CD14-positive monocyte (primary cell): ENCODE data around the gene LMO3. TPM values are rescaled to one million over a fixed set of nuclear protein-coding genes. Genes with fewer than 3 reads are reported as not detected.

Source experiments
- DNase-seq, 3 donors: peaks; one replicate each; pipeline ENCODE4 v3.0.0-alpha.2; 2011 to 2022
- H2AFZ ChIP-seq: 2 replicates; pipeline ENCODE4 v1.6.0; 2012; ENCODE audit warnings: mild to moderate bottlenecking, low read depth, low read length, inconsistent platforms; ENCODE audit not compliant: insufficient read depth, poor library complexity, severe bottlenecking
- H3K27ac ChIP-seq, 2 donors: 1 replicate in 1 of 2; 2 replicates in 1 of 2; pipeline ENCODE4 v1.5.1; 2012 to 2013; ENCODE audit warnings: low read length in 2 of 2, control low read depth in 1 of 2, inconsistent platforms in 1 of 2, low read depth in 1 of 2, mild to moderate bottlenecking in 1 of 2
- H3K27me3 ChIP-seq, 2 donors: one replicate each; pipeline versions ENCODE4 v1.6.0 to v1.6.1; 2011 to 2013; ENCODE audit warnings: low read length in 2 of 2; ENCODE audit not compliant: control insufficient read depth in 2 of 2, insufficient read depth in 2 of 2
- H3K36me3 ChIP-seq, 2 donors: replicated peaks in 1 of 2; 1 replicate in 1 of 2; 2 replicates in 1 of 2; pipeline versions ENCODE4 v1.5.1 to v1.6.1; 2012 to 2013; ENCODE audit warnings: low read length in 2 of 2, control low read depth in 1 of 2, inconsistent platforms in 1 of 2, mild to moderate bottlenecking in 1 of 2; ENCODE audit not compliant: insufficient read depth in 2 of 2, control insufficient read depth in 1 of 2
- H3K4me1 ChIP-seq, 2 donors: 1 replicate in 1 of 2; 2 replicates in 1 of 2; pipeline versions ENCODE4 v1.5.1 to v1.6.1; 2012 to 2013; ENCODE audit warnings: low read length in 2 of 2, control low read depth in 1 of 2, inconsistent platforms in 1 of 2, mild to moderate bottlenecking in 1 of 2, moderate library complexity in 1 of 2; ENCODE audit not compliant: insufficient read depth in 2 of 2, control insufficient read depth in 1 of 2
- H3K4me2 ChIP-seq: replicated peaks from 2 replicates; pipeline ENCODE3; 2012; ENCODE audit warnings: low read length, moderate library complexity, mild to moderate bottlenecking; ENCODE audit not compliant: poor library complexity, severe bottlenecking; ENCODE audit errors: extremely low read depth
- H3K4me3 ChIP-seq, 3 experiments: fragments of 200-600 bp in 1 of 3; sonication (generic) in 1 of 3; replicated peaks in 1 of 3; 1 replicate in 2 of 3; 2 replicates in 1 of 3; pipeline ENCODE4 v1.5.1; 2011 to 2013; ENCODE audit warnings: low read length in 3 of 3, mild to moderate bottlenecking in 3 of 3, control low read depth in 2 of 3, low read depth in 2 of 3, inconsistent platforms in 1 of 3, moderate library complexity in 1 of 3
- H3K79me2 ChIP-seq: 2 replicates; pipeline ENCODE4 v1.6.0; 2012; ENCODE audit warnings: mild to moderate bottlenecking, control low read depth, inconsistent platforms, low read length, moderate library complexity; ENCODE audit not compliant: insufficient read depth
- H3K9ac ChIP-seq: 2 replicates; pipeline ENCODE4 v1.6.0; 2017; ENCODE audit warnings: low read length, mild to moderate bottlenecking; ENCODE audit not compliant: insufficient read depth, poor library complexity, severe bottlenecking
- H3K9me3 ChIP-seq, 2 donors: replicated peaks in 1 of 2; 1 replicate in 1 of 2; 2 replicates in 1 of 2; pipeline versions ENCODE4 v1.5.1 to v1.6.1; 2012 to 2013; ENCODE audit warnings: low read length in 2 of 2, control low read depth in 1 of 2; ENCODE audit not compliant: control insufficient read depth in 1 of 2, insufficient read depth in 1 of 2
- H4K20me1 ChIP-seq: 2 replicates; pipeline ENCODE4 v1.6.0; 2012; ENCODE audit warnings: mild to moderate bottlenecking, low read length, control low read depth, moderate library complexity; ENCODE audit not compliant: insufficient read depth
- H3K27ac Mint-ChIP-seq, 7 donors: one replicate each; pipeline ENCODE4 v1.8.0; 2020; ENCODE audit warnings: mild to moderate bottlenecking in 7 of 7, mixed read lengths in 7 of 7, moderate library complexity in 6 of 7, inconsistent platforms in 2 of 7
- H3K27me3 Mint-ChIP-seq, 3 donors: one replicate each; pipeline ENCODE4 v1.8.0; 2021 to 2022; ENCODE audit warnings: low read depth in 3 of 3, mild to moderate bottlenecking in 3 of 3, mixed read lengths in 3 of 3, moderate library complexity in 3 of 3, inconsistent platforms in 1 of 3
- H3K36me3 Mint-ChIP-seq, 2 donors: one replicate each; pipeline ENCODE4 v1.8.0; 2020; ENCODE audit warnings: mixed read lengths in 2 of 2, inconsistent platforms in 1 of 2, mild to moderate bottlenecking in 1 of 2
- H3K4me1 Mint-ChIP-seq: one replicate; pipeline ENCODE4 v1.8.0; 2020; ENCODE audit warnings: mild to moderate bottlenecking, mixed read lengths
- H3K4me3 Mint-ChIP-seq, 2 donors: one replicate each; pipeline ENCODE4 v1.8.0; 2020; ENCODE audit warnings: mild to moderate bottlenecking in 2 of 2, mixed read lengths in 2 of 2, moderate library complexity in 1 of 2
- H3K9me3 Mint-ChIP-seq, 7 donors: one replicate each; pipeline ENCODE4 v1.8.0; 2020 to 2022; ENCODE audit warnings: mixed read lengths in 7 of 7, mild to moderate bottlenecking in 6 of 7, moderate library complexity in 6 of 7, inconsistent platforms in 2 of 7
- WGBS: methylation state at CpG from one replicate; pipeline ENCODE4 v1.1.5; 2013; ENCODE audit warnings: missing lambda C conversion rate; ENCODE audit not compliant: insufficient coverage; 5-methylcytosine and 5-hydroxymethylcytosine counted together
- intact Hi-C, 2 donors: fragments of 100-400 bp; cut with micrococcal nuclease; formaldehyde crosslinking; loops; one replicate each; pipeline versions ENCODE4 v1.15.0 to v1.15.1; 2023
- polyA plus RNA-seq, 3 donors: library from polyadenylated mRNA; depleted of rRNA in 1 of 3; unstranded in 2 of 3; stranded (reverse) in 1 of 3; fragments of 300-500 nt in 2 of 3; fragments of >200 nt in 1 of 3; fragmentation: Illumina TruSeq in 2 of 3; gene quantifications; 1 replicate in 2 of 3; 2 replicates in 1 of 3; pipeline ENCODE4 v1.2.3, GENCODE V29; 2012 to 2021
- TF ChIP-seq, protein P1 (sequence below): fragments of 200-600 bp; IDR thresholded peaks from one replicate; pipeline ENCODE4 v1.8.0; 2022; ENCODE audit warnings: antibody characterized with exemption, mild to moderate bottlenecking

LMO3 gene
- polyA plus RNA-seq, 3 donors = not detected

DNA sequence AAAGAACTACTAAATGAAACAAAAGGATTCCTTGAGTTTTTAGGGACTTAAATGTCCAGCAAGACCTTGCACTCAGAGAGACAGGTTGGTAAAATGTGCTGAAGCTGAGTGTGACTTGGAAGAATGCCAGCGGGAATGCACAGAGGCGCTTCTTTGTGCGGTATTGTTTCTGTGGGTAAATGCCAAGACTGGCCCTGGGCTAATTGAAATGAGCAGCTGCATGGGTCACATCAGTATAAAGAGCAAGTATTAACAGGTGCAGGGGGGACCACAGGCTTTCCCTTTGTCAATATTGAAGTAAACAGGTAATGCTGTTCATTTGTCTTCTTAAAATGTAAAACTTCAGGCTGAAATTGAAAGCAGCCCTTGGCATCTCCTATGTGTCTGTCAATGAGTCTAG lies 74.3 kb downstream of the LMO3 start:
- peaks cover 0 to 2% (median 0%) of the 10 kb centered on the region in 3 donors for H3K27me3 Mint-ChIP-seq
- intact Hi-C loops = no loop called here
- H3K4me3 Mint-ChIP-seq = no peak overlapping the region
- 100% methylated on average over 3 of the region's 3 CpGs for WGBS
- Histone ChIP-seq H4K20me1 (no peaks in the 10 kb centered on the region), H3K36me3 (no peaks in the 10 kb centered on the region), H3K4me2 (no peak overlapping the region), H3K79me2 (no peaks in the 10 kb centered on the region), H3K9me3 (peaks cover 0 to 2% of the 10 kb centered on the region in 2 donors), H3K27me3 (no peaks in the 10 kb centered on the region), H3K9ac (no peak overlapping the region), H2AFZ (no peak overlapping the region), H3K4me1 (no peaks in the 10 kb centered on the region), H3K27ac (no peak overlapping the region), H3K4me3 (no peak overlapping the region)
- no peak overlapping the region for H3K27ac Mint-ChIP-seq
- H3K4me1 Mint-ChIP-seq = no peaks in the 10 kb centered on the region
- TF ChIP-seq, protein P1, sequence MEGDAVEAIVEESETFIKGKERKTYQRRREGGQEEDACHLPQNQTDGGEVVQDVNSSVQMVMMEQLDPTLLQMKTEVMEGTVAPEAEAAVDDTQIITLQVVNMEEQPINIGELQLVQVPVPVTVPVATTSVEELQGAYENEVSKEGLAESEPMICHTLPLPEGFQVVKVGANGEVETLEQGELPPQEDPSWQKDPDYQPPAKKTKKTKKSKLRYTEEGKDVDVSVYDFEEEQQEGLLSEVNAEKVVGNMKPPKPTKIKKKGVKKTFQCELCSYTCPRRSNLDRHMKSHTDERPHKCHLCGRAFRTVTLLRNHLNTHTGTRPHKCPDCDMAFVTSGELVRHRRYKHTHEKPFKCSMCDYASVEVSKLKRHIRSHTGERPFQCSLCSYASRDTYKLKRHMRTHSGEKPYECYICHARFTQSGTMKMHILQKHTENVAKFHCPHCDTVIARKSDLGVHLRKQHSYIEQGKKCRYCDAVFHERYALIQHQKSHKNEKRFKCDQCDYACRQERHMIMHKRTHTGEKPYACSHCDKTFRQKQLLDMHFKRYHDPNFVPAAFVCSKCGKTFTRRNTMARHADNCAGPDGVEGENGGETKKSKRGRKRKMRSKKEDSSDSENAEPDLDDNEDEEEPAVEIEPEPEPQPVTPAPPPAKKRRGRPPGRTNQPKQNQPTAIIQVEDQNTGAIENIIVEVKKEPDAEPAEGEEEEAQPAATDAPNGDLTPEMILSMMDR = no peak
- no peaks in the 10 kb centered on the region for H3K36me3 Mint-ChIP-seq
- no peak for DNase-seq
- peaks cover 0 to 6% (median 3%) of the 10 kb centered on the region in 7 donors for H3K9me3 Mint-ChIP-seq

DNA sequence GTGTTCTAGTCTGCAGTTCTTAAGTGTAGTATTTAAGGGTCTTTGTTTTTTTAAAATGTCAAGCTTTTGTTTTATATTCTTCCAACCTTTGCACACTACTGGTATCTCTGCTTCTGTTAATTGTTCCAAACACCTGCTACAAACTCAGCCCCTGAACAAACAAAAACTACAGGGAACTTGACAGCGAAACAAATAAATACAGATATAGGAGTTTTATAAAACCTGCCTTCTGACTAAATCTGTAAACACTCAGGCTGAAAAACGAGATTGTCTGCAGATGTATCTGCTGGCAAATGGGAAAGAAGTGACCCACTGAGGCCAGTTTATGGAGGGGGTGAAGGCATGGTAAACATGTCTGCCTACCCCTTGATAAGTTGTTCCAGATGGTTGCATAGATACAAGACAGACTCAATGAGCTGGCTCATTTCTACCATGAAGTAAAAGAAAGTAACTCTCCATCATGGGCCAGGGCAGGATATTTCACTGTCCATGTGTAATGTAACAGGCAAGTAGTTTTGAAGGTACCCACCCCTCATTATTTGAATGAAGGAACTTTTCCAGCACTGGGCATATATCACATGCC lies 75.6 kb downstream of the LMO3 start:
- H3K4me1 ChIP-seq = no peaks in the 10 kb centered on the region
- H3K27ac ChIP-seq = no peak overlapping the region
- no CpG with 5 or more reads among the region's 2 CpGs for WGBS
- H3K9me3 Mint-ChIP-seq = peaks cover 0 to 4% (median 0%) of the 10 kb centered on the region in 7 donors
- intact Hi-C loops = no loop called here
- H3K4me1 Mint-ChIP-seq = no peaks in the 10 kb centered on the region
- H3K4me3 ChIP-seq = no peak overlapping the region
- no peaks in the 10 kb centered on the region for H3K36me3 Mint-ChIP-seq
- no peaks in the 10 kb centered on the region for H3K79me2 ChIP-seq
- peaks cover 0 to 2% (median 0%) of the 10 kb centered on the region in 3 donors for H3K27me3 Mint-ChIP-seq
- no peaks in the 10 kb centered on the region for H3K36me3 ChIP-seq
- H3K4me3 Mint-ChIP-seq = no peak overlapping the region
- no peak overlapping the region for H3K4me2 ChIP-seq
- H3K9ac ChIP-seq = no peak overlapping the region
- H2AFZ ChIP-seq = no peak overlapping the region
- no peaks in the 10 kb centered on the region for H3K27me3 ChIP-seq
- TF ChIP-seq, protein P1 = no peak
- no peaks in the 10 kb centered on the region for H4K20me1 ChIP-seq
- no peak for DNase-seq
- H3K9me3 ChIP-seq = no peaks in the 10 kb centered on the region
- no peak overlapping the region for H3K27ac Mint-ChIP-seq
